GM18502 (cell line): ENCODE data around the gene NR4A2.
"Not testable (repeated sequence)": the region's sequence is repeated elsewhere in the genome, so short reads cannot be mapped to it uniquely, and the experiment has no call there.

Experiments used
- ATAC-seq: cut with Tn5 transposase; IDR thresholded peaks from one replicate; pipeline ENCODE4 v1.9.1; 2021; ENCODE audit warnings: mild to moderate bottlenecking; ENCODE audit not compliant: unreplicated experiment, poor library complexity

The NR4A2 gene

GRCh38 chr2:156322686-156323231 lies 9.8 kb downstream of the NR4A2 start:
- ATAC-seq = peak; percentile 45

- peak; percentile 63 for ATAC-seq
Observed at GRCh38 chr2:156322051-156322685, 10.4 kb downstream of the NR4A2 start.

- peak; percentile 36 for ATAC-seq
Observed at GRCh38 chr2:156321243-156321904, 11.1 kb downstream of the NR4A2 start.

- ATAC-seq = no peak
Observed at GRCh38 chr2:156320486-156321098, 11.9 kb downstream of the NR4A2 start.

GRCh38 chr2:156319811-156320485 lies 12.6 kb downstream of the NR4A2 start:
- no peak for ATAC-seq

- no peak for ATAC-seq
Observed at GRCh38 chr2:156317631-156318030, 14.9 kb downstream of the NR4A2 start.

- ATAC-seq = no peak
Observed at GRCh38 chr2:156311976-156312375, 20.5 kb downstream of the NR4A2 start.

- ATAC-seq = no peak
Observed at GRCh38 chr2:156310773-156311172, 21.7 kb downstream of the NR4A2 start.

- ATAC-seq = no peak
Observed at GRCh38 chr2:156309917-156310316, 22.6 kb downstream of the NR4A2 start.

GRCh38 chr2:156309167-156309566 lies 23.4 kb downstream of the NR4A2 start:
- ATAC-seq = peak; percentile 74

- no peak for ATAC-seq
Observed at GRCh38 chr2:156306821-156307220, 25.7 kb downstream of the NR4A2 start.

- ATAC-seq = no peak
Observed at GRCh38 chr2:156305121-156305520, 27.4 kb downstream of the NR4A2 start.

GRCh38 chr2:156300337-156300736 lies 32.2 kb downstream of the NR4A2 start:
- no peak for ATAC-seq

- ATAC-seq = no peak
Observed at GRCh38 chr2:156294945-156295580, 37.5 kb downstream of the NR4A2 start.

- not testable (repeated sequence) for ATAC-seq
Observed at GRCh38 chr2:156293382-156293781, 39.1 kb downstream of the NR4A2 start.

GRCh38 chr2:156279446-156280150 lies 52.9 kb downstream of the NR4A2 start:
- no peak for ATAC-seq
